ENCODE results near the gene NPY2R.

Gene NPY2R

GRCh38 chr4:155249016-155249566, 40.7 kb downstream of the NPY2R start:
- no peak for DNase-seq

- DNase-seq, result no peak
These were observed 43.9 kb downstream of the NPY2R start for GRCh38 chr4:155252327-155252726.

GRCh38 chr4:155263480-155263879, 55.0 kb downstream of the NPY2R start:
- DNase-seq, result no peak

GRCh38 chr4:155265113-155265512, 56.7 kb downstream of the NPY2R start:
- no peak for DNase-seq
